HG03378 (cell line): Measurements from ENCODE around the gene ANO2.

Source experiments
- ATAC-seq: cut with Tn5 transposase; IDR thresholded peaks from one replicate; pipeline ENCODE4 v1.9.1; 2021; ENCODE audit warnings: mild to moderate bottlenecking, moderate library complexity; ENCODE audit not compliant: unreplicated experiment

The ANO2 gene

GRCh38 chr12:5921027-5921909 lies 23.8 kb downstream of the ANO2 start:
- no peak for ATAC-seq

- ATAC-seq: no peak
Observed at GRCh38 chr12:5916785-5917290, 28.2 kb downstream of the ANO2 start.

- no peak for ATAC-seq
Observed at GRCh38 chr12:5915511-5915910, 29.5 kb downstream of the ANO2 start.

GRCh38 chr12:5914387-5915149 lies 30.5 kb downstream of the ANO2 start:
- ATAC-seq: no peak

- ATAC-seq: no peak
Observed at GRCh38 chr12:5913387-5913786, 31.7 kb downstream of the ANO2 start.

GRCh38 chr12:5912437-5913334 lies 32.4 kb downstream of the ANO2 start:
- no peak for ATAC-seq

GRCh38 chr12:5912011-5912410 lies 33.0 kb downstream of the ANO2 start:
- no peak for ATAC-seq

GRCh38 chr12:5910790-5911548 lies 34.1 kb downstream of the ANO2 start:
- ATAC-seq: no peak

GRCh38 chr12:5909560-5909959 lies 35.5 kb downstream of the ANO2 start:
- ATAC-seq: no peak

- ATAC-seq: no peak
Observed at GRCh38 chr12:5908251-5908650, 36.8 kb downstream of the ANO2 start.

GRCh38 chr12:5907807-5908206 lies 37.3 kb downstream of the ANO2 start:
- ATAC-seq: no peak

GRCh38 chr12:5905757-5906156 lies 39.3 kb downstream of the ANO2 start:
- no peak for ATAC-seq

GRCh38 chr12:5904969-5905368 lies 40.1 kb downstream of the ANO2 start:
- no peak for ATAC-seq

GRCh38 chr12:5904441-5904840 lies 40.6 kb downstream of the ANO2 start:
- no peak for ATAC-seq

- ATAC-seq: no peak
Observed at GRCh38 chr12:5902736-5903135, 42.3 kb downstream of the ANO2 start.

- ATAC-seq: no peak
Observed at GRCh38 chr12:5901416-5901815, 43.6 kb downstream of the ANO2 start.

GRCh38 chr12:5900533-5901205 lies 44.4 kb downstream of the ANO2 start:
- ATAC-seq: no peak

- ATAC-seq: no peak
Observed at GRCh38 chr12:5900076-5900475, 45.0 kb downstream of the ANO2 start.

- no peak for ATAC-seq
Observed at GRCh38 chr12:5899675-5900074, 45.4 kb downstream of the ANO2 start.

GRCh38 chr12:5898874-5899273 lies 46.2 kb downstream of the ANO2 start:
- ATAC-seq: no peak
